Keratinocyte (primary cell): ENCODE measurements around the gene SOWAHC. TPM values are rescaled to one million over a fixed set of nuclear protein-coding genes. Genes with fewer than 3 reads are reported as not detected.

Experiments
- DNase-seq: peaks from one replicate; pipeline ENCODE4 v3.0.0-alpha.2; 2011; ENCODE audit warnings: low read depth, missing footprints, low spot score
- FAIRE-seq: peaks from 2 replicates; lab custom pipeline; 2011; peaks lifted over from hg19 to GRCh38; lab: Jason Lieb, UNC
- H2AFZ ChIP-seq: 2 replicates; pipeline ENCODE4 v1.6.0; 2012; ENCODE audit warnings: low read length, control low read depth, inconsistent platforms; ENCODE audit not compliant: control insufficient read depth
- H3K27ac ChIP-seq: 2 replicates; pipeline ENCODE4 v1.5.1; 2011; ENCODE audit warnings: low read length; ENCODE audit not compliant: control insufficient read depth, insufficient read depth
- H3K27me3 ChIP-seq: 3 replicates; pipeline ENCODE4 v1.6.0; 2011; ENCODE audit warnings: low read length; ENCODE audit not compliant: control insufficient read depth, insufficient read depth; ENCODE audit errors: extremely low read depth
- H3K36me3 ChIP-seq, 2 experiments: 2 replicates in 1 of 2; 3 replicates in 1 of 2; pipeline ENCODE4 v1.5.1; 2011; ENCODE audit warnings: low read length in 2 of 2, mild to moderate bottlenecking in 1 of 2; ENCODE audit not compliant: control insufficient read depth in 2 of 2, insufficient read depth in 2 of 2; ENCODE audit errors: extremely low read depth in 1 of 2
- H3K4me1 ChIP-seq: 3 replicates; pipeline ENCODE4 v1.5.1; 2011; ENCODE audit warnings: low read length; ENCODE audit not compliant: control insufficient read depth, insufficient read depth; ENCODE audit errors: extremely low read depth
- H3K4me2 ChIP-seq: 3 replicates; pipeline ENCODE4 v1.6.0; 2011; ENCODE audit warnings: low read depth, low read length; ENCODE audit not compliant: control insufficient read depth, insufficient read depth; ENCODE audit errors: extremely low read depth
- H3K4me3 ChIP-seq, 3 experiments: fragments of 200-600 bp in 1 of 3; sonication (generic) in 1 of 3; 2 replicates in 2 of 3; 3 replicates in 1 of 3; pipeline ENCODE4 v1.5.1; 2011 to 2016; ENCODE audit warnings: low read length in 3 of 3, mild to moderate bottlenecking in 3 of 3, control low read depth in 2 of 3, inconsistent platforms in 1 of 3, low read depth in 1 of 3, mixed read lengths in 1 of 3, mixed run types in 1 of 3, moderate library complexity in 1 of 3; ENCODE audit not compliant: control insufficient read depth in 2 of 3, insufficient read depth in 2 of 3; ENCODE audit errors: extremely low read depth in 1 of 3
- H3K79me2 ChIP-seq: 2 replicates; pipeline ENCODE4 v1.6.0; 2012; ENCODE audit warnings: low read length; ENCODE audit not compliant: control insufficient read depth, insufficient read depth
- H3K9ac ChIP-seq: 3 replicates; pipeline ENCODE4 v1.6.0; 2011; ENCODE audit warnings: low read length; ENCODE audit not compliant: control insufficient read depth, insufficient read depth; ENCODE audit errors: extremely low read depth
- H3K9me1 ChIP-seq: 3 replicates; pipeline ENCODE4 v1.6.0; 2011; ENCODE audit warnings: low read length; ENCODE audit not compliant: control insufficient read depth, insufficient read depth; ENCODE audit errors: extremely low read depth
- H3K9me3 ChIP-seq: 2 replicates; pipeline ENCODE4 v1.5.1; 2012; ENCODE audit warnings: low read depth, low read length; ENCODE audit not compliant: control insufficient read depth
- H4K20me1 ChIP-seq: 3 replicates; pipeline ENCODE4 v1.6.0; 2011; ENCODE audit warnings: low read length; ENCODE audit not compliant: control insufficient read depth, insufficient read depth; ENCODE audit errors: extremely low read depth
- EZH2 ChIP-seq: IDR thresholded peaks from one replicate; pipeline ENCODE4 v1.6.1; 2012; ENCODE audit warnings: inconsistent platforms, mild to moderate bottlenecking, low read length, moderate library complexity
- dilution Hi-C: fragments of 300-500 bp; cut with MboI; formaldehyde crosslinking; loops from one replicate; pipeline ENCODE4 v1.7.0; 2020; ENCODE audit warnings: low sequenced_read_pairs; ENCODE audit not compliant: extremely low pct_ligation_motif_present
- polyA plus RNA-seq, 5 experiments: library from polyadenylated mRNA; depleted of rRNA in 3 of 5; stranded (reverse) in 3 of 5; stranded (forward) in 1 of 5; unstranded in 1 of 5; fragments of >200 nt; gene quantifications; 1 replicate in 1 of 5; 2 replicates in 3 of 5; 3 replicates in 1 of 5; pipeline versions ENCODE4 v1.2.1 to v1.2.3, GENCODE V29; 2011 to 2012; ENCODE audit warnings: missing spikeins in 2 of 5, low read depth in 1 of 5, low replicate concordance in 1 of 5
- TF ChIP-seq, protein P1 (sequence below), 3 experiments: IDR thresholded peaks in 1 of 3; conservative IDR thresholded peaks in 1 of 3; optimal IDR thresholded peaks in 1 of 3; 2 replicates in 2 of 3; 3 replicates in 1 of 3; pipeline versions ENCODE3 to v1.5.1; 2011; ENCODE audit warnings: low read length in 3 of 3, mild to moderate bottlenecking in 3 of 3, moderate library complexity in 2 of 3, control low read depth in 1 of 3, inconsistent platforms in 1 of 3; ENCODE audit not compliant: insufficient read depth in 2 of 3; ENCODE audit errors: extremely low read depth in 1 of 3

SOWAHC gene
- polyA plus RNA-seq, 1 donor (not counting 4 experiments of a cell fraction or from before 2014, with no cell fraction given), result 22.3 TPM

DNA sequence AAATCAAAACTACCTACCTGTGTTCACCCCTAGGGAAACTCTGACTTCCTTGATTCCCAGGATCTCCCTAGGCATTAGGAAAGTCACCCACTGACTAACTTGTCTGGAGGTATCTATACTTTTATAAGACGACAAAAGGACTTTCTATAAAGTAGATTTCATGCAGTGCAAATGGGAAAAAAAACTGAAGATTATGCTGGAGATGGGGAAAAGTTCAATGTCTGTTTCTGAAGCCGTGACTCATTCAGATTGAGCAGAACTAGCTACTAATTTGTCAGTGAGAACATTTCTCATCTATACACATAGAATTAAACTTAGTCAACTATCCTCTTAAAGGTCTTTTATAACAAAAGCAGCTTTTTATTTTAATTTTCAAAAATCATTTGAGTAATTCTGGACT, 6.4 kb upstream of the SOWAHC start:
- Histone ChIP-seq H3K4me1 (peaks cover 60% of the 10 kb centered on the region), H3K9me3 (no peaks in the 10 kb centered on the region), H3K4me2 (peak overlapping the region; percentile 98), H3K9ac (peak overlapping the region; percentile 36), H3K27ac (peak overlapping the region; percentile 84), H3K36me3 (no peaks in the 10 kb centered on the region), H2AFZ (no peak overlapping the region), H3K9me1 (no peaks in the 10 kb centered on the region), H3K27me3 (no peaks in the 10 kb centered on the region), H3K4me3 (peak overlapping the region in 1 of 3 experiments; percentile 39), H3K79me2 (peaks cover 80% of the 10 kb centered on the region), H4K20me1 (no peaks in the 10 kb centered on the region)
- DNase-seq (no peak), FAIRE-seq (peak; percentile 36)
- dilution Hi-C loops, result no loop called here
- TF ChIP-seq, protein P1, sequence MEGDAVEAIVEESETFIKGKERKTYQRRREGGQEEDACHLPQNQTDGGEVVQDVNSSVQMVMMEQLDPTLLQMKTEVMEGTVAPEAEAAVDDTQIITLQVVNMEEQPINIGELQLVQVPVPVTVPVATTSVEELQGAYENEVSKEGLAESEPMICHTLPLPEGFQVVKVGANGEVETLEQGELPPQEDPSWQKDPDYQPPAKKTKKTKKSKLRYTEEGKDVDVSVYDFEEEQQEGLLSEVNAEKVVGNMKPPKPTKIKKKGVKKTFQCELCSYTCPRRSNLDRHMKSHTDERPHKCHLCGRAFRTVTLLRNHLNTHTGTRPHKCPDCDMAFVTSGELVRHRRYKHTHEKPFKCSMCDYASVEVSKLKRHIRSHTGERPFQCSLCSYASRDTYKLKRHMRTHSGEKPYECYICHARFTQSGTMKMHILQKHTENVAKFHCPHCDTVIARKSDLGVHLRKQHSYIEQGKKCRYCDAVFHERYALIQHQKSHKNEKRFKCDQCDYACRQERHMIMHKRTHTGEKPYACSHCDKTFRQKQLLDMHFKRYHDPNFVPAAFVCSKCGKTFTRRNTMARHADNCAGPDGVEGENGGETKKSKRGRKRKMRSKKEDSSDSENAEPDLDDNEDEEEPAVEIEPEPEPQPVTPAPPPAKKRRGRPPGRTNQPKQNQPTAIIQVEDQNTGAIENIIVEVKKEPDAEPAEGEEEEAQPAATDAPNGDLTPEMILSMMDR (optimal IDR thresholded peaks at IDR 0.05 in 1 of 3, IDR thresholded peaks at IDR 0.05 in 1 of 3, conservative IDR thresholded peaks at IDR 0.05 in 1 of 3; ENCODE audit: extremely low read depth in 1 of 3, insufficient read depth in 2 of 3, low read length in 3 of 3), result no peak
- TF ChIP-seq EZH2, result no peak

- no peak for DNase-seq
- FAIRE-seq, result peak; percentile 82
Observed at GRCh38 chr2:109609352-109610024, 4.7 kb upstream of the SOWAHC start.

More at GRCh38 chr2:109609352-109610024, 4.7 kb upstream of the SOWAHC start:
- peaks cover 59% of the 10 kb centered on the region for H3K4me1 ChIP-seq
- H3K27me3 ChIP-seq, result no peaks in the 10 kb centered on the region
- H3K36me3 ChIP-seq, result no peaks in the 10 kb centered on the region
- no peaks in the 10 kb centered on the region for H3K9me1 ChIP-seq
- peak overlapping the region in 2 of 3 experiments; percentile 67 to 71 for H3K4me3 ChIP-seq
- H3K9me3 ChIP-seq, result no peaks in the 10 kb centered on the region
- H2AFZ ChIP-seq, result peak overlapping the region; percentile 42
- dilution Hi-C loops, result no loop called here
- H4K20me1 ChIP-seq, result no peaks in the 10 kb centered on the region
- peak overlapping the region; percentile 84 for H3K27ac ChIP-seq
- TF ChIP-seq, protein P1 (optimal IDR thresholded peaks at IDR 0.05 in 1 of 3, IDR thresholded peaks at IDR 0.05 in 1 of 3, conservative IDR thresholded peaks at IDR 0.05 in 1 of 3; ENCODE audit: extremely low read depth in 1 of 3, insufficient read depth in 2 of 3, low read length in 3 of 3), result no peak
- TF ChIP-seq EZH2, result no peak
- H3K9ac ChIP-seq, result peak overlapping the region; percentile 74
- peak overlapping the region; percentile 98 for H3K4me2 ChIP-seq
- H3K79me2 ChIP-seq, result peaks cover 79% of the 10 kb centered on the region
